Measurements from ENCODE around the gene PRKCE.

PRKCE gene

DNA sequence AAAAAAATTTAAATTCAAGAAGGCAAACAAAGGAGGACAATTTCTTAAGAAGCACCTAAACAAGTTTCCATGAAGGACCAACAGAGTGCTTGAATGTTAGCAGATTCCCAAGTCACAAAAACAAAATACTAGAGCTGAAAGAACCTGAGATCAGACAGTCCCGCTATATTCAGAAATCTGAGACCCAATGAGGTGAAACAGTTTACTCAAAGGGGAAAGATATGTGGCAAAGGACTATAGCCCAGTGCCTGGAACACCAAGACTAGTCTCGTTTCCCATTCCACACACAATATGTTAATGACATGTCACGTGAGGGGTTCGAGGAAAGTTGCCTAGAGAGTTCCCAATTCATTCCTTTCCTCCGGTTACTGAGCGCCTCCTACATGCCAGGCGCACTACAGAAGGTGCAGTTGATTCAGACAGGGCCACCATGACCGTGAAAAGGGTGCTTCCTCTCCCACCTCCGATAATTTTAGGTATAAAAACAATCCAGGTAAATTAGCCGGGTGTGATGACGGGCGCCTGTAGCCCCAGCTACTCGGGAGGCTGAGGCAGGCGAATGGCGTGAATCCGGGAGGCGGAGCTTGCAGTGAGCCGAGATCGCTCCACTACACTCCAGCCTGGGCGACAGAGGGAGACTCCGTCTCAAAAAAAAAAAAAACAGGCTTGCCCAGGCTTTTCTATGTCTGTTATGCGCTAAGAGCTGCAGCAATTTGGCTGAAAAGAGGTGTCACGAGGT lies 41.0 kb upstream of the PRKCE start:
- peaks cover 51% of the 10 kb centered on the region for H3K4me1 Mint-ChIP-seq
- H3K27ac Mint-ChIP-seq: peak overlapping the region; percentile 96 to 99 (median 99)

DNA sequence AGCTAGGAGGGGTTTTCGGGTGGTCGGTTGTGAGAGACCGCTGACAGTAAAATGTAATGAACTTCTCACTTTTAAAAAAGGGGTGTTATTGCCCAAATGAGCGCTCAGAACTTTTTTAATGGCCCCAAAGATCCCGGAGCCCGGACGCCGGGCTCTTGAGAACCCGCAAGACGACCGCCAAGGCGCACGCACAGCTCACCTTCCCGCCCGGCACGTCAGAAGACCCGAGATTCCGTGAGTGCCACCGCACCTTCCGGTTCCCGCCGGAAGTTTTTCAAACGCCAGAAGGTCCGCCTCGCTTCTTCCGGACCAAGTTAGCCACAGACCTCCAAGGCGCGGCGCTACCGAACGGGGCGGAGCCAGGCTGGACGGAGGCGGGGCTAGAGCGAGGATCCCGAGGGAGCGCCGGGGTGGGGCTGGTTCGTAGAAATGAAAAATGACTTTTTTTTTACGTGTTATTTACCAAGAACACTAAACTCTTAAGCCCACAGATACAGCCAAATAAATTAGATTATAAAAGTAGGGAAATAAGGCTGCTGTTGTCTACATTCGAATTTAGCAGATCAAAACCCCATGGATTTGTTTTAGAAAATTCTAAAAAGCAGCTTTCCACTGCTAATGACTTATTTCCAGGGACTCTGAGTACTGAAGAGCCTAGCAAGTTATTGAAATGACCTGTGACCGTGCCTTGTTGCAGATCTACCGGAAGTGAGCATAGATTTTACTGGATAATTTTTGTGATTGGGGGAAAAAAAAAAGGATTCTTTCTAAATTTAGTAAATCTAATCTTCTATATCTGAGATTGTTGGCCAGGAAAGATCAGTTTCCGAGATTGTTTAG lies 40.2 kb upstream of the PRKCE start, which contains the start of gene SRBD1:
SRBD1 (minus strand) TSS at position 248 of the 840 bp plus-strand sequence. CDS start 5,826 bp downstream, outside the sequence.
- H3K36me3 Mint-ChIP-seq (ENCODE audit: low read depth): no peaks in the 10 kb centered on the region
- no peaks in the 10 kb centered on the region for H3K9me3 Mint-ChIP-seq
- H3K27me3 Mint-ChIP-seq (ENCODE audit: low read depth): no peaks in the 10 kb centered on the region
- peak within 1 kb of the TSS; percentile 99 to 100 (median 100) for H3K4me3 Mint-ChIP-seq
- H3K27ac Mint-ChIP-seq: peak within 1 kb of the TSS; percentile 96 to 99 (median 99)
- TF ChIP-seq, protein P1, sequence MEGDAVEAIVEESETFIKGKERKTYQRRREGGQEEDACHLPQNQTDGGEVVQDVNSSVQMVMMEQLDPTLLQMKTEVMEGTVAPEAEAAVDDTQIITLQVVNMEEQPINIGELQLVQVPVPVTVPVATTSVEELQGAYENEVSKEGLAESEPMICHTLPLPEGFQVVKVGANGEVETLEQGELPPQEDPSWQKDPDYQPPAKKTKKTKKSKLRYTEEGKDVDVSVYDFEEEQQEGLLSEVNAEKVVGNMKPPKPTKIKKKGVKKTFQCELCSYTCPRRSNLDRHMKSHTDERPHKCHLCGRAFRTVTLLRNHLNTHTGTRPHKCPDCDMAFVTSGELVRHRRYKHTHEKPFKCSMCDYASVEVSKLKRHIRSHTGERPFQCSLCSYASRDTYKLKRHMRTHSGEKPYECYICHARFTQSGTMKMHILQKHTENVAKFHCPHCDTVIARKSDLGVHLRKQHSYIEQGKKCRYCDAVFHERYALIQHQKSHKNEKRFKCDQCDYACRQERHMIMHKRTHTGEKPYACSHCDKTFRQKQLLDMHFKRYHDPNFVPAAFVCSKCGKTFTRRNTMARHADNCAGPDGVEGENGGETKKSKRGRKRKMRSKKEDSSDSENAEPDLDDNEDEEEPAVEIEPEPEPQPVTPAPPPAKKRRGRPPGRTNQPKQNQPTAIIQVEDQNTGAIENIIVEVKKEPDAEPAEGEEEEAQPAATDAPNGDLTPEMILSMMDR (IDR thresholded peaks at IDR 0.05; ENCODE audit: unreplicated experiment in 3 of 3): no peak
- peaks cover 51% of the 10 kb centered on the region for H3K4me1 Mint-ChIP-seq

More for the DNA sequence above, 41.0 kb upstream of the PRKCE start:
- Mint-ChIP-seq H3K27me3 (ENCODE audit: low read depth) (no peaks in the 10 kb centered on the region), H3K36me3 (ENCODE audit: low read depth) (no peaks in the 10 kb centered on the region), H3K9me3 (no peaks in the 10 kb centered on the region), H3K4me3 (peak overlapping the region; percentile 99 to 100 (median 100))
- TF ChIP-seq, protein P1 (IDR thresholded peaks at IDR 0.05; ENCODE audit: unreplicated experiment in 3 of 3): peak; percentile 22 to 28 (median 27)

DNA sequence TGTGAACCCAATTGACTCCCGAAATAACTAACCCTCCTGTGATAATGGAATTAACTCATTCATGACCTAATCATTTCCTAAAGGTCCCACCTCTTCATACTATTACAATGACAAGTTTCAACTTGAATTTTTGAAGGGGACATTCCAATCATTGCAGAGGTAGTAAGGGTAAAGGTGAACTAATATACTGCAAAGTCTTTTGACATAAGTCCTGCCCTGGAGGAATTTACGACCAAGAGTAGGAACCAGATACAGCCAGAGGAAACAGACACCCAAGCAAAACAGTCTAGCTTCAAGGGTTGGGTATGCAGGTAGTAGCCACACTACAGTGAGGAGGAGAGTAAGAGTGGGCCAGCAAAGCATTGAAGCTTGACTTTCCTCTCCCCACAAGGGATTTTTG lies 39.2 kb upstream of the PRKCE start:
- peak overlapping the region; percentile 99 to 100 (median 100) for H3K4me3 Mint-ChIP-seq
- H3K27me3 Mint-ChIP-seq (ENCODE audit: low read depth): no peaks in the 10 kb centered on the region
- H3K9me3 Mint-ChIP-seq: no peaks in the 10 kb centered on the region
- H3K27ac Mint-ChIP-seq: peak overlapping the region; percentile 96 to 99 (median 99)
- H3K36me3 Mint-ChIP-seq (ENCODE audit: low read depth): no peaks in the 10 kb centered on the region
- H3K4me1 Mint-ChIP-seq: peaks cover 51% of the 10 kb centered on the region
- TF ChIP-seq, protein P1 (IDR thresholded peaks at IDR 0.05; ENCODE audit: unreplicated experiment in 3 of 3): no peak

DNA sequence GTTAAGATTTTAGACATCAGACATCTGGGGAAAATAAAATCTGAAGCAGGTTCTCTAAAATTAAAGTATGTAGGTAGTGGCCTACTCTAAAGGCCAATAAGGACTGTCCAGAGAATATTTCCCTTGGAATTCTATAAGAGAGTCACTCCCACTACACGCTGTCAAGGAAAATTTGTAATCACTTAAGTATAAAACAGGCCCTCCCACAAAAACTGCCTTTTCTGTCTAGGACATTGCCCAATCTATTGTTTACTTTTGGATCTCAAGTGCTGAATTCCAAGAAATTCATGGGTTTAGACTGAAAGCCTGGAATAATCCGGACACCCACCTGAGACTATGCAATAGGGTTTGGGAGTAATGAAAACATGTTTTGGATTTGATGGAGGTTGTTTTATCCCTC lies 38.7 kb upstream of the PRKCE start:
- peak overlapping the region; percentile 96 to 99 (median 99) for H3K27ac Mint-ChIP-seq
- H3K27me3 Mint-ChIP-seq (ENCODE audit: low read depth): no peaks in the 10 kb centered on the region
- H3K9me3 Mint-ChIP-seq: no peaks in the 10 kb centered on the region
- TF ChIP-seq, protein P1 (IDR thresholded peaks at IDR 0.05; ENCODE audit: unreplicated experiment in 3 of 3): no peak
- H3K4me1 Mint-ChIP-seq: peaks cover 49% of the 10 kb centered on the region
- peak overlapping the region; percentile 99 to 100 (median 100) for H3K4me3 Mint-ChIP-seq
- H3K36me3 Mint-ChIP-seq (ENCODE audit: low read depth): no peaks in the 10 kb centered on the region

DNA sequence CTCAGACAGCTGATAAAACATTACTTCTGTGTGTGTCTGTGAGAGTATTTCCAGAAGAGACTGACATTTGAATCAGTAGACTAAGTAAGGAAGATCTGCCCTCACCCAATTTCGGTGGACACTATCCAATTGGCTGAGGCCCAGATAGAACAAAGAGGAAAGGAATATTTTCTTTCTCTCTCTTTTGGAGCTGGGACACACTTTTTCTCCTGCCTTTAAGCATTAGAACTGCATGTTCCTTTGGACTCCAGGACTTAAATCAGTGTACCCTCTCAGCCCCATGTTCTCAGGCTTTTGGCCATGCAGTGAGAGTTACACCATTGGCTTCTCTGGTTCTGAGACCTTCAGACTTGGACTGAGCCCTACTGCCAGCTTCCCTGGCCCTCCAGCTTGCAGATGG lies 37.1 kb upstream of the PRKCE start:
- Mint-ChIP-seq H3K36me3 (ENCODE audit: low read depth) (no peaks in the 10 kb centered on the region), H3K27ac (peak overlapping the region in 2 of 3 experiments; percentile 63 to 75)

More for the DNA sequence above, 37.1 kb upstream of the PRKCE start:
- TF ChIP-seq, protein P1 (IDR thresholded peaks at IDR 0.05; ENCODE audit: unreplicated experiment in 3 of 3): no peak
- Mint-ChIP-seq H3K27me3 (ENCODE audit: low read depth) (no peaks in the 10 kb centered on the region), H3K4me3 (peak overlapping the region in 1 of 3 experiments; percentile 68), H3K9me3 (no peaks in the 10 kb centered on the region), H3K4me1 (peaks cover 46% of the 10 kb centered on the region)

All from nephron (organoid).